Mesendoderm (in vitro differentiated cells): Measurements from ENCODE around the gene TTLL9.

Source experiments
- DNase-seq: peaks from one replicate; pipeline ENCODE4 v3.0.0; 2013
- H2AK5ac ChIP-seq: 2 replicates; pipeline ENCODE4 v1.6.1; 2013; ENCODE audit warnings: low read length, inconsistent platforms
- H2BK120ac ChIP-seq: 2 replicates; pipeline ENCODE4 v1.6.1; 2013; ENCODE audit warnings: low read depth, mild to moderate bottlenecking, low read length, moderate library complexity, mixed read lengths
- H2BK15ac ChIP-seq: replicated peaks from 2 replicates; pipeline ENCODE4 v1.6.1; 2013; ENCODE audit warnings: low read depth, mild to moderate bottlenecking, moderate library complexity
- H2BK5ac ChIP-seq: 2 replicates; pipeline ENCODE4 v1.6.1; 2013; ENCODE audit warnings: low read length, inconsistent platforms
- H3K18ac ChIP-seq: 2 replicates; pipeline ENCODE4 v1.6.1; 2013; ENCODE audit warnings: mild to moderate bottlenecking, low read length, mixed read lengths
- H3K23ac ChIP-seq: one replicate; pipeline ENCODE4 v1.6.1; 2013; ENCODE audit warnings: low read length
- H3K27ac ChIP-seq: 2 replicates; pipeline ENCODE4 v1.5.1; 2013; ENCODE audit warnings: low read depth, mild to moderate bottlenecking, inconsistent platforms, low read length, moderate library complexity
- H3K27me3 ChIP-seq: 2 replicates; pipeline ENCODE4 v1.6.1; 2013; ENCODE audit warnings: low read length, control low read depth, mild to moderate bottlenecking, inconsistent platforms; ENCODE audit not compliant: insufficient read depth, poor library complexity
- H3K36me3 ChIP-seq: 2 replicates; pipeline ENCODE4 v1.6.1; 2013; ENCODE audit warnings: low read length, inconsistent platforms; ENCODE audit not compliant: control insufficient read depth, insufficient read depth
- H3K4ac ChIP-seq: one replicate; pipeline ENCODE4 v1.6.1; 2013; ENCODE audit warnings: low read depth, mild to moderate bottlenecking, low read length, moderate library complexity
- H3K4me1 ChIP-seq: 2 replicates; pipeline ENCODE4 v1.6.1; 2013; ENCODE audit warnings: low read depth, low read length, inconsistent platforms; ENCODE audit not compliant: control insufficient read depth
- H3K4me2 ChIP-seq: 2 replicates; pipeline ENCODE4 v1.6.1; 2013; ENCODE audit warnings: low read length
- H3K4me3 ChIP-seq: 2 replicates; pipeline ENCODE4 v1.5.1; 2013; ENCODE audit warnings: mild to moderate bottlenecking, low read length
- H3K56ac ChIP-seq: one replicate; pipeline ENCODE4 v1.6.1; 2013; ENCODE audit warnings: low read length
- H3K79me1 ChIP-seq: 2 replicates; pipeline ENCODE4 v1.6.1; 2013; ENCODE audit warnings: low read length, inconsistent platforms
- H3K79me2 ChIP-seq: 2 replicates; pipeline ENCODE4 v1.6.1; 2013; ENCODE audit warnings: mild to moderate bottlenecking, low read length; ENCODE audit not compliant: control insufficient read depth, insufficient read depth
- H3K9ac ChIP-seq: 2 replicates; pipeline ENCODE4 v1.6.1; 2013; ENCODE audit warnings: low read length, inconsistent platforms
- H4K5ac ChIP-seq: one replicate; pipeline ENCODE4 v1.6.1; 2013; ENCODE audit warnings: low read length
- H4K8ac ChIP-seq: one replicate; pipeline ENCODE4 v1.6.1; 2013; ENCODE audit warnings: low read depth, mild to moderate bottlenecking, control low read depth, low read length, moderate library complexity
- WGBS: extraction: QIAGEN DNeasy Blood & Tissue Kit; methylation state at CpG from one replicate; pipeline ENCODE4 v1.1.7; 2013; ENCODE audit warnings: low lambda C conversion rate, missing lambda C conversion rate; ENCODE audit not compliant: insufficient coverage; ENCODE audit errors: extremely low coverage; 5-methylcytosine and 5-hydroxymethylcytosine counted together

TTLL9 gene

DNA sequence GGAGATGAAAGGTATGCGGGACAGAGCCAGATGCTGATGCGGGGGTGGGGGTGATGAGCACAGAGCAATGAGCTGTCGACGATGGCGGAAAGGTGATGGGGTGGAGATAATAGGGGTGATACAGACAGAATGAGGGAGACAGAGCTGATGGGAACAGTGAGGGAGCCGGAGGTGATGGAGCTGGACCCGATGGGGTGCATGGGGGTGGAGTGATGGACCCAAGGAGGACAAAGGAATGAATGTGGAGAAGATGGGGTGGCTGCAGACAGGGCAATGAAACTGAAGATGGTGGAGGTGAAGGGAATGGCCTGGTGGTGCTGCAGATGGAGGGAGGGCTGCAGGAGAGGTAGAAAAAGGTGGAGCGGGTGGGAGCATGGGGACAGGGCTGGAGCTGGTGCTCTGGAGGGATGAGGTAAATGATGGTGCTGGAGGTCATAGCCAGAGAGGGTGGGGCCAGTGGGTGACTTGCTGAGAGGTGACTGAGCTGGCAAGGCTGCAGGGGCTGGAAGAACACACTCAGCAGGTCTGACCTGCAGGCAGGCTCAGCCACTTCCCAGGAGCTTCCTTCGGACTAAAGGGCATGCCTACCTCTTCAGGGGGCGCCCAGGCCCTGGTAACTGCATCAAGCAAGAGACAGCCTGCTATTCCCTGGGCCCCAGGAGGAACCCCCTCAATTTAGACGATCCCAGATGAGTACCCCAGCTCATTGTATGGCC is 19.0 kb upstream of the TTLL9 start:
- Histone ChIP-seq H3K9ac (no peak overlapping the region), H2AK5ac (no peak overlapping the region), H3K79me1 (no peaks in the 10 kb centered on the region), H3K36me3 (no peaks in the 10 kb centered on the region), H3K4me1 (no peaks in the 10 kb centered on the region), H2BK15ac (no peak overlapping the region), H3K27me3 (peaks cover 4% of the 10 kb centered on the region), H2BK120ac (no peak overlapping the region), H3K23ac (no peak overlapping the region), H3K79me2 (no peaks in the 10 kb centered on the region), H2BK5ac (no peak overlapping the region), H3K27ac (no peak overlapping the region), H3K56ac (no peak overlapping the region), H3K18ac (no peak overlapping the region), H3K4ac (no peak overlapping the region), H3K4me3 (no peak overlapping the region), H4K5ac (no peak overlapping the region), H4K8ac (no peak overlapping the region), H3K4me2 (no peak overlapping the region)
- no CpG with 5 or more reads among the region's 11 CpGs for WGBS
- no peak for DNase-seq

DNA sequence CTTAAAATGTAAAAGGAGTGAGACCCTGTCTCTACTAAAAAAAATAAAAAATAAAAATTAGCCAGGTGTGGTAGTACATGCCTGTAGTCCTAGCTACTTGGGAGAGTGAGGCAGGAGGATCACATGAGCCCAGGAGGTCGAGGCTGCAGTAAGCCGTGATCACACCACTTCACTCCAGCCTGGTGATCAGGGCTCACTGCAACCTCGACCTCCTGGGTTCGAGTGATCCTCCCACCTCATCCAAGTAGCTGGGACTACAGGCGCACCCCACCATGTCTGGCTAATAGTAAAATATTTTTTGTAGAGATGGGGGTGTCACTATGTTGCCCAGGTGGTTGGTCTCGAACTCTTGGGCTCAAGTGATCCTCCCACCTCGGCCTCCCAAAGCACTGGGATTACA is 17.0 kb upstream of the TTLL9 start:
- Histone ChIP-seq H4K5ac (no peak overlapping the region), H3K9ac (no peak overlapping the region), H2AK5ac (no peak overlapping the region), H2BK5ac (no peak overlapping the region), H3K4me2 (no peak overlapping the region), H3K23ac (no peak overlapping the region), H3K27me3 (peaks cover 4% of the 10 kb centered on the region), H3K4me1 (no peaks in the 10 kb centered on the region), H3K79me2 (no peaks in the 10 kb centered on the region), H3K4me3 (no peak overlapping the region), H3K4ac (no peak overlapping the region), H3K18ac (no peak overlapping the region), H2BK15ac (no peak overlapping the region), H3K56ac (no peak overlapping the region), H3K79me1 (no peaks in the 10 kb centered on the region), H3K27ac (no peak overlapping the region), H2BK120ac (no peak overlapping the region), H4K8ac (no peak overlapping the region), H3K36me3 (no peaks in the 10 kb centered on the region)
- no peak for DNase-seq
- WGBS = no CpG with 5 or more reads among the region's 7 CpGs

DNA sequence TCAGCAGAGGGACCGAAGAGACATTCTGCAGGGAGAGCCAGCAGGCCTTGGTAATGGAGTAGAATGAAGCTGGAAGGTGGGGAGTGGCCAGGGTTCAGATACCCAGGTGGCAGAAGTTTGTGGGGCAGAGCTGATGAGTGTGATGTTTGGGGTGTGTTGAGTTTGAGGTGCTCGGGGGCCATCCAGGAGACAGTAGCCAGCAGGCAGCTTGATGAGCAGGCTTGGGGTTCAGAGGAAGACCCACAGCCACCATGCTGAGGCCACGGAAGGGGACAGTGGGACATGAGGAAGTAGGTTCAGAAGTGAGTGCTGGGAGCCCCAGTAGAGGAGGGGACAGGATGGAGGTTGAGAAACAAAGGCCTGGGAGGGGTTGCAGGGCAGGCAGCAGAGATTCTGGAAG is 13.9 kb upstream of the TTLL9 start:
- Histone ChIP-seq H4K5ac (no peak overlapping the region), H3K18ac (no peak overlapping the region), H3K4me1 (peaks cover 4% of the 10 kb centered on the region), H3K27ac (no peak overlapping the region), H3K36me3 (no peaks in the 10 kb centered on the region), H3K79me2 (no peaks in the 10 kb centered on the region), H3K4me2 (no peak overlapping the region), H2AK5ac (no peak overlapping the region), H4K8ac (no peak overlapping the region), H2BK15ac (no peak overlapping the region), H2BK120ac (no peak overlapping the region), H3K4me3 (no peak overlapping the region), H3K27me3 (no peaks in the 10 kb centered on the region), H3K4ac (no peak overlapping the region), H3K23ac (no peak overlapping the region), H3K79me1 (no peaks in the 10 kb centered on the region), H3K9ac (no peak overlapping the region), H2BK5ac (no peak overlapping the region), H3K56ac (no peak overlapping the region)
- DNase-seq = no peak
- no CpG with 5 or more reads among the region's 3 CpGs for WGBS

DNA sequence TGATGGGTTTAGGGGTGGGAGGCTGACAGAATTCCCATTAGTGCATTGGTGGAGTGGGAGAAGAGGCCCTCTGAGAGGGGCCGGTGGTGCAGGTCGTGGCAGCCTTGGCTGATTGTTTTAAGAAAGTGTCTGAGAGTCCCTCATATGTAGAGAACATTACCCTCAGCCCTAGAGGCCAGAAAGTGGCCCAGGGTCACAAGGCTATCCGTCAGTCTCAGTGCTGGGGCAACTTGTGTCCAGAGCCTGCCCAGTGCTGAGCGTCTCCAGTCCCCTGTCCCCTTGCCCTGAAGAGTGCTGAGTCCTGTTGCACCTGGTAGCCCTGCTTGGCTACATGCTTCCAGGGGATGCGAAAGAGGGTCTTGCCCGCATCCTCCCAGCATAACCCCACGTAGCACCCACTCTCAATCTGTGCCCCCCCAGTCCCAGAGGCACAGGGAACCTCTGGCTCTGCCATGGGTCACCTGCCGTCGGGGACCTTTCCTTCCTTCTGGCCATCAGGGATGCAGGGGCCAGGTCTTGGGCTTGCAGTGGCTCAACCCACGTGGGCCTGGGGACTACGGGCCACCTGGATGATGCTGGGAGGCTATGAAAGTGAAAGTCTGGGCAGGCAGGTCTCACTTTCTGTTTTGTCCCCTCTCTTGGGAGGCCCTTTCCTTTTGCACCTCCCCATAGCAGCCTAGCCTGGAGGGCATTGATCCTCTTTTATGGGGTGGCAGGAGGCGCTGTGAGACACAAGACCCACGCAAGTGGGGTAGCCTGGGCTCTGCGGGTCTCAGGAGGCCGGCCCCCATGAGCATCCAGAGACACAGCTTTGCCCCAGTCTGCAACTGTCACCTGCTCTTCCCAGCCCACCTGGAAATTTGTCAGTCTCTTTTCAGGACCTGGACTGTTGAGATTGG is 12.3 kb upstream of the TTLL9 start:
- Histone ChIP-seq H3K4me1 (peaks cover 4% of the 10 kb centered on the region), H3K27me3 (no peaks in the 10 kb centered on the region)
- WGBS = no CpG with 5 or more reads among the region's 15 CpGs

DNA sequence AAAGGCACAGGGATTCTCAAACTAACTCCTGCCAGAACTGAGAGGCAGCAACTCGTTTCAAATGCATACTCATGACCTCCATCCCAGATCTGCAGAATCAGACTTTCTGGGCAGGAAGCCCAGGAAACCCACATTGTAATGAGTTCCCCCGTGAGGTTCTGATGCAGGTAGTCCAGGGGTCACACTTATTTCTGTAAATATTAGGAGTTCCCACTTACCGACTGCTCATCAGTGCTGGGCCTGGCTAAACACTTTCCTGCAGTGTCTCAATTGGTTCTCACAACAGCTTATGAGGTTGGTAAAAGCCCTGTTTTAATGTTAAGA is 11.7 kb upstream of the TTLL9 start:
- no peak overlapping the region for H3K4me2 ChIP-seq
- no peak overlapping the region for H3K56ac ChIP-seq
- no peak overlapping the region for H3K27ac ChIP-seq
- H3K4me3 ChIP-seq = no peak overlapping the region
- no peak overlapping the region for H3K9ac ChIP-seq
- peaks cover 4% of the 10 kb centered on the region for H3K4me1 ChIP-seq
- H3K79me1 ChIP-seq = no peaks in the 10 kb centered on the region
- H3K79me2 ChIP-seq = no peaks in the 10 kb centered on the region
- H4K5ac ChIP-seq = no peak overlapping the region
- H2BK15ac ChIP-seq = no peak overlapping the region
- H2AK5ac ChIP-seq = no peak overlapping the region
- H3K18ac ChIP-seq = no peak overlapping the region
- H2BK5ac ChIP-seq = no peak overlapping the region
- no peaks in the 10 kb centered on the region for H3K36me3 ChIP-seq
- no peak overlapping the region for H2BK120ac ChIP-seq
- H3K4ac ChIP-seq = no peak overlapping the region
- no peak overlapping the region for H3K23ac ChIP-seq
- no peaks in the 10 kb centered on the region for H3K27me3 ChIP-seq
- no CpG with 5 or more reads among the region's 3 CpGs for WGBS
- H4K8ac ChIP-seq = no peak overlapping the region
- DNase-seq = no peak

More for the DNA sequence above, 12.3 kb upstream of the TTLL9 start:
- Histone ChIP-seq H3K27ac (no peak overlapping the region), H3K56ac (no peak overlapping the region), H3K4me3 (no peak overlapping the region), H3K36me3 (no peaks in the 10 kb centered on the region), H3K79me2 (no peaks in the 10 kb centered on the region), H4K8ac (no peak overlapping the region), H3K23ac (no peak overlapping the region), H3K18ac (no peak overlapping the region), H2BK15ac (no peak overlapping the region), H2BK120ac (no peak overlapping the region), H3K79me1 (no peaks in the 10 kb centered on the region), H4K5ac (no peak overlapping the region), H3K9ac (no peak overlapping the region), H3K4ac (no peak overlapping the region), H2BK5ac (no peak overlapping the region), H2AK5ac (no peak overlapping the region), H3K4me2 (no peak overlapping the region)
- DNase-seq = no peak
